Neural progenitor cell (in vitro differentiated cells): ENCODE results near the gene CRYZL1. TPM values are rescaled to one million over a fixed set of nuclear protein-coding genes. Genes with fewer than 3 reads are reported as not detected.

Experiments
- DNase-seq: peaks from one replicate; pipeline ENCODE4 v3.0.0-alpha.2; 2016; ENCODE audit warnings: low spot score
- H2AFZ ChIP-seq: fragments of 200-600 bp; sonication (generic); replicated peaks from 2 replicates; pipeline ENCODE4 v1.6.1; 2016; ENCODE audit warnings: antibody characterized with exemption
- H3F3A ChIP-seq: fragments of 200-600 bp; sonication (generic); 2 replicates; pipeline ENCODE4 v1.6.1; 2016; ENCODE audit warnings: antibody characterized with exemption, low read depth
- H3K27ac ChIP-seq: fragments of 200-600 bp; sonication (generic); 2 replicates; pipeline ENCODE4 v1.5.1; 2016; ENCODE audit warnings: mild to moderate bottlenecking
- H3K27me3 ChIP-seq: fragments of 200-600 bp; sonication (generic); 2 replicates; pipeline ENCODE4 v1.6.1; 2016; ENCODE audit warnings: mild to moderate bottlenecking, moderate library complexity
- H3K36me3 ChIP-seq: fragments of 200-600 bp; sonication (generic); 2 replicates; pipeline ENCODE4 v1.5.1; 2016
- H3K4me1 ChIP-seq: fragments of 200-600 bp; sonication (generic); 2 replicates; pipeline ENCODE4 v1.6.1; 2016; ENCODE audit warnings: mixed run types
- H3K4me2 ChIP-seq: fragments of 200-600 bp; sonication (generic); 2 replicates; pipeline ENCODE4 v1.6.1; 2016
- H3K4me3 ChIP-seq: fragments of 200-600 bp; sonication (generic); 2 replicates; pipeline ENCODE4 v1.5.1; 2016
- H3K79me2 ChIP-seq: fragments of 200-600 bp; sonication (generic); 2 replicates; pipeline ENCODE4 v1.6.1; 2016; ENCODE audit warnings: low read depth
- H3K9ac ChIP-seq: fragments of 200-600 bp; sonication (generic); 2 replicates; pipeline ENCODE4 v1.6.1; 2016
- H3K9me3 ChIP-seq: fragments of 200-600 bp; sonication (generic); 2 replicates; pipeline ENCODE4 v1.5.1; 2016; ENCODE audit warnings: low read depth
- H4K20me1 ChIP-seq: fragments of 200-600 bp; sonication (generic); 2 replicates; pipeline ENCODE4 v1.6.1; 2016; ENCODE audit warnings: low read depth
- H3K27ac Mint-ChIP-seq: 3 replicates; pipeline ENCODE4 v1.8.0; 2021; ENCODE audit warnings: mixed read lengths
- H3K27me3 Mint-ChIP-seq: 2 replicates; pipeline ENCODE4 v1.8.0; 2022; ENCODE audit warnings: low read depth, mild to moderate bottlenecking, inconsistent platforms, moderate library complexity, mixed read lengths; ENCODE audit not compliant: insufficient read depth
- H3K36me3 Mint-ChIP-seq: 3 replicates; pipeline ENCODE4 v1.8.0; 2021; ENCODE audit warnings: mixed read lengths
- H3K4me1 Mint-ChIP-seq: 3 replicates; pipeline ENCODE4 v1.8.0; 2021; ENCODE audit warnings: mixed read lengths
- H3K4me3 Mint-ChIP-seq: 3 replicates; pipeline ENCODE4 v1.8.0; 2021; ENCODE audit warnings: mild to moderate bottlenecking, moderate library complexity, mixed read lengths
- H3K9me3 Mint-ChIP-seq: 3 replicates; pipeline ENCODE4 v1.8.0; 2020; ENCODE audit warnings: mixed read lengths
- CTCF ChIP-seq: fragments of 200-600 bp; sonication (generic); IDR thresholded peaks from 2 replicates; pipeline ENCODE4 v1.5.1; 2017; ENCODE audit warnings: antibody characterized with exemption, mild to moderate bottlenecking
- EZH2 ChIP-seq: fragments of 200-600 bp; sonication (generic); IDR thresholded peaks from 2 replicates; pipeline ENCODE4 v1.6.1; 2017; ENCODE audit warnings: antibody characterized with exemption, mild to moderate bottlenecking, moderate library complexity
- EZH2phosphoT487 ChIP-seq: fragments of 200-600 bp; sonication (generic); IDR thresholded peaks from 2 replicates; pipeline ENCODE4 v1.6.1; 2017; ENCODE audit warnings: antibody characterized with exemption
- total RNA-seq: library from RNA; depleted of rRNA; stranded (reverse); fragments of >200 nt; gene quantifications from 2 replicates; pipeline ENCODE4 v1.2.3, GENCODE V29; 2015; ENCODE audit warnings: low replicate concordance

CRYZL1 gene
- total RNA-seq, 1 donor from 2014 or later, result 80.0 TPM

GRCh38 chr21:33566514-33566913, 75.0 kb downstream of the CRYZL1 start:
- no peaks in the 10 kb centered on the region for H3K4me1 Mint-ChIP-seq
- peaks cover 47% of the 10 kb centered on the region for H3K79me2 ChIP-seq
- H4K20me1 ChIP-seq, result peaks cover 48% of the 10 kb centered on the region
- peaks cover 31% of the 10 kb centered on the region for H3K36me3 ChIP-seq
- no peak for TF ChIP-seq EZH2phosphoT487
- TF ChIP-seq CTCF, result no peak
- no peak for TF ChIP-seq EZH2
- H3K27me3 Mint-ChIP-seq, result no peaks in the 10 kb centered on the region
- H3K27ac Mint-ChIP-seq, result no peak overlapping the region
- no peak for DNase-seq
- no peaks in the 10 kb centered on the region for H3K9me3 ChIP-seq
- no peak overlapping the region for H3K4me3 ChIP-seq
- no peaks in the 10 kb centered on the region for H3K4me1 ChIP-seq
- H3K9ac ChIP-seq, result no peak overlapping the region
- no peaks in the 10 kb centered on the region for H3K9me3 Mint-ChIP-seq
- H3K4me2 ChIP-seq, result no peak overlapping the region
- no peaks in the 10 kb centered on the region for H3K27me3 ChIP-seq
- H2AFZ ChIP-seq, result no peak overlapping the region
- H3K36me3 Mint-ChIP-seq, result peaks cover 16% of the 10 kb centered on the region
- H3K27ac ChIP-seq, result no peak overlapping the region
- H3F3A ChIP-seq, result peaks cover 59% of the 10 kb centered on the region
- H3K4me3 Mint-ChIP-seq, result no peak overlapping the region

GRCh38 chr21:33562389-33562788, 79.2 kb downstream of the CRYZL1 start:
- H3K27me3 ChIP-seq, result no peaks in the 10 kb centered on the region
- Mint-ChIP-seq H3K36me3 (peaks cover 35% of the 10 kb centered on the region), H3K9me3 (no peaks in the 10 kb centered on the region), H3K27ac (no peak overlapping the region), H3K4me3 (no peak overlapping the region), H3K27me3 (no peaks in the 10 kb centered on the region), H3K4me1 (no peaks in the 10 kb centered on the region)
- DNase-seq, result no peak
- H3K79me2 ChIP-seq, result peaks cover 80% of the 10 kb centered on the region
- no peak overlapping the region for H2AFZ ChIP-seq
- H3K4me1 ChIP-seq, result no peaks in the 10 kb centered on the region
- no peak overlapping the region for H3K27ac ChIP-seq
- peaks cover 55% of the 10 kb centered on the region for H3K36me3 ChIP-seq
- peaks cover 63% of the 10 kb centered on the region for H4K20me1 ChIP-seq
- no peaks in the 10 kb centered on the region for H3K9me3 ChIP-seq
- TF ChIP-seq EZH2phosphoT487, result no peak
- no peak for TF ChIP-seq EZH2
- TF ChIP-seq CTCF, result no peak
- H3K4me3 ChIP-seq, result no peak overlapping the region
- H3F3A ChIP-seq, result peaks cover 58% of the 10 kb centered on the region
- H3K9ac ChIP-seq, result no peak overlapping the region
- no peak overlapping the region for H3K4me2 ChIP-seq

GRCh38 chr21:33561373-33561772, 80.2 kb downstream of the CRYZL1 start:
- Mint-ChIP-seq H3K27me3 (peaks cover 2% of the 10 kb centered on the region), H3K36me3 (peaks cover 41% of the 10 kb centered on the region), H3K27ac (no peak overlapping the region), H3K9me3 (no peaks in the 10 kb centered on the region), H3K4me1 (peaks cover 3% of the 10 kb centered on the region), H3K4me3 (no peak overlapping the region)
- H3K4me1 ChIP-seq, result no peaks in the 10 kb centered on the region
- TF ChIP-seq EZH2 (no peak), CTCF (no peak), EZH2phosphoT487 (no peak)
- H3K79me2 ChIP-seq, result peaks cover 90% of the 10 kb centered on the region
- H4K20me1 ChIP-seq, result peaks cover 71% of the 10 kb centered on the region
- peaks cover 48% of the 10 kb centered on the region for H3K36me3 ChIP-seq
- H3K27ac ChIP-seq, result no peak overlapping the region
- peaks cover 50% of the 10 kb centered on the region for H3F3A ChIP-seq
- no peak for DNase-seq
- no peaks in the 10 kb centered on the region for H3K27me3 ChIP-seq
- H2AFZ ChIP-seq, result no peak overlapping the region
- H3K9me3 ChIP-seq, result no peaks in the 10 kb centered on the region
- H3K4me3 ChIP-seq, result no peak overlapping the region
- no peak overlapping the region for H3K4me2 ChIP-seq
- H3K9ac ChIP-seq, result no peak overlapping the region
